Stimulated activated CD8-positive, alpha-beta memory T cell treated with anti-CD3 and anti-CD28 coated beads, Interleukin-4, amount 100 ng/mL, for 24 hours (primary cell): Measurements from ENCODE around the gene TMEM150A.
A peak's percentile ranks its signal among the peaks of the same experiment; 100 is the strongest.
"Not testable (repeated sequence)": the region's sequence is repeated elsewhere in the genome, so short reads cannot be mapped to it uniquely, and the experiment has no call there.

Experiments
- DNase-seq: peaks from one replicate; pipeline ENCODE4 v3.0.0-alpha.2; 2020; ENCODE audit warnings: low read depth

Gene TMEM150A

GRCh38 chr2:85564144-85564563, 38.3 kb downstream of the TMEM150A start:
- DNase-seq, result no peak

- DNase-seq, result peak; percentile 94
Observed at GRCh38 chr2:85561280-85562212, 41.0 kb downstream of the TMEM150A start, which contains the start of gene GGCX. Gene GGCX, minus strand, starts transcription at chr2:85561493. Its CDS starts 65 bp downstream, at chr2:85561428.

- DNase-seq, result no peak
Observed at GRCh38 chr2:85560812-85561279, 41.7 kb downstream of the TMEM150A start.

GRCh38 chr2:85560403-85560726, 42.1 kb downstream of the TMEM150A start:
- DNase-seq, result not testable (repeated sequence)

- no peak for DNase-seq
Observed at GRCh38 chr2:85558160-85558559, 44.3 kb downstream of the TMEM150A start.

GRCh38 chr2:85557130-85557529, 45.4 kb downstream of the TMEM150A start:
- no peak for DNase-seq

- no peak for DNase-seq
Observed at GRCh38 chr2:85554980-85555612, 47.4 kb downstream of the TMEM150A start.

- DNase-seq, result no peak
Observed at GRCh38 chr2:85553184-85553583, 49.3 kb downstream of the TMEM150A start.

GRCh38 chr2:85551698-85552678, 50.5 kb downstream of the TMEM150A start:
- DNase-seq, result peak; percentile 76

GRCh38 chr2:85550486-85550885, 52.0 kb downstream of the TMEM150A start:
- DNase-seq, result no peak

GRCh38 chr2:85549826-85550225, 52.7 kb downstream of the TMEM150A start:
- no peak for DNase-seq

- DNase-seq, result no peak
Observed at GRCh38 chr2:85549095-85549494, 53.4 kb downstream of the TMEM150A start.

GRCh38 chr2:85548608-85548900, 53.9 kb downstream of the TMEM150A start:
- no peak for DNase-seq
